H1 (cell line): ENCODE results near the gene CEACAM21. TPM values are rescaled to one million over a fixed set of nuclear protein-coding genes. Genes with fewer than 3 reads are reported as not detected.

Experiments used
- EZH2 ChIP-seq: fragments of 200-600 bp; sonication (generic); IDR thresholded peaks from 2 replicates; pipeline ENCODE4 v1.7.1; 2012; ENCODE audit warnings: low read depth, mild to moderate bottlenecking, moderate library complexity, low read length, inconsistent platforms; ENCODE audit not compliant: severe bottlenecking
- KDM1A ChIP-seq: fragments of 200-600, 300-600 bp; sonication (generic); IDR thresholded peaks from 2 replicates; pipeline ENCODE4 v1.7.1; 2016; ENCODE audit warnings: mild to moderate bottlenecking, low read length, borderline replicate concordance
- polyA plus RNA-seq, 7 experiments: library from polyadenylated mRNA; depleted of rRNA in 3 of 7; stranded (reverse) in 5 of 7; unstranded in 2 of 7; fragments of >200 nt in 5 of 7; fragments of 200-250 nt in 2 of 7; gene quantifications; 1 replicate in 5 of 7; 2 replicates in 1 of 7; 4 replicates in 1 of 7; pipeline versions ENCODE4 v1.2.1 to v1.2.3, GENCODE V29; 2011 to 2013; ENCODE audit warnings: missing spikeins in 2 of 7, mixed read lengths in 2 of 7
- total RNA-seq: library from RNA; stranded (reverse); fragmentation: NEBNext Ultra II Directional; extraction: Animal tissue kit (Norgen Biotek cat#: 25700); gene quantifications from 2 replicates; pipeline ENCODE4 v1.2.1, GENCODE V29; 2021

Gene CEACAM21
- total and polyA plus RNA-seq, 2 of the 8 experiments (the other 6 are each of a cell fraction or from before 2014, with no cell fraction given): not detected

DNA sequence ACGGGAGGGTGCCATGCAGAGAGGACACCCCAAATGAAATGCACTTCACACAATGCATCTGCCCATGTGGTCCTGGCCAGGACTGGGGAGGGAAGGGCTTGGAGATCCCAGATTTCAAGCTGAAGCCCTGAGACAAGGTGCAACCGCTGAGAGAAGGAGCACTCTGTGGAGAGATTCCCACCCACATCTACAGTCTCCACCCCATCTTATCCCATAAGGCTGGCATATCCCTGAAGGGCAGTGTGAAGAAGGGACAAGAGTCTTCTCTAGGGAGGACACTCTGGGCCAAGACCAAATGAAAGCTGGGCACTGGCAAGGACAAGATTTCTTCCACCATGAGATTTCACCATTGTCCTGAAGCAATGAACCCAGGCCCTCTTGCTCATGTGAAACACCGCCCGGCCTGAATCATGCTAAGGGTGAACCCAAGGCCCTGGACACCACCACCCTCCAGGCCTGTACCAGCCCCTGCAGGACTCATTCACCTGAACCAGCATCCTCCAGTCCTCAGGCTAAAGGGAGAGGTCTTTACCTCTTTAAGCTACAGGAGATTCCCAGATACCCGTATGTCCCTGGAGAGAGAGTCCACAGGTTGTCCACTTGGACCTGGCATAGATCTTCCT is 30.4 kb downstream of the CEACAM21 start (continued):
- TF ChIP-seq EZH2 (no peak), KDM1A (no peak)
